CD8-positive, alpha-beta memory T cell (primary cell): ENCODE data around the gene PIK3CD. TPM values are rescaled to one million over a fixed set of nuclear protein-coding genes. Genes with fewer than 3 reads are reported as not detected.

Experiments
- CTCF ChIA-PET: fragments of 350-600 bp; sonication (Branson Sonifier 250); formaldehyde crosslinking; loops from one replicate; lab custom pipeline; 2021; ENCODE audit warnings: antibody characterized with exemption; lab: Charles Lee
- POLR2A ChIA-PET: fragments of 350-600 bp; sonication (Branson Sonifier 250); formaldehyde crosslinking; loops from one replicate; lab custom pipeline; 2021; ENCODE audit warnings: antibody characterized with exemption; lab: Charles Lee
- DNase-seq, 5 donors: peaks; one replicate each; pipeline versions ENCODE4 v3.0.0 to v3.0.0-alpha.2; 2020 to 2022; ENCODE audit warnings: mixed read lengths in 1 of 5
- H3K27ac ChIP-seq: one replicate; pipeline ENCODE4 v1.7.0; 2013; ENCODE audit warnings: low read depth, mild to moderate bottlenecking, low read length, moderate library complexity
- H3K27me3 ChIP-seq: 2 replicates; pipeline ENCODE4 v1.7.0; 2013; ENCODE audit warnings: low read length, mild to moderate bottlenecking; ENCODE audit not compliant: insufficient read depth, poor library complexity, severe bottlenecking
- H3K36me3 ChIP-seq: 2 replicates; pipeline ENCODE4 v1.7.0; 2013; ENCODE audit warnings: mild to moderate bottlenecking, low read length, moderate library complexity; ENCODE audit not compliant: insufficient read depth
- H3K4me1 ChIP-seq: 2 replicates; pipeline ENCODE4 v1.7.0; 2013; ENCODE audit warnings: mild to moderate bottlenecking, low read length, moderate library complexity; ENCODE audit not compliant: insufficient read depth
- H3K4me3 ChIP-seq: 2 replicates; pipeline ENCODE4 v1.7.0; 2013; ENCODE audit warnings: mild to moderate bottlenecking, low read length
- H3K9me3 ChIP-seq: 2 replicates; pipeline ENCODE4 v1.7.0; 2013; ENCODE audit warnings: mild to moderate bottlenecking, low read length
- H3K27ac Mint-ChIP-seq, 8 donors: one replicate each; pipeline ENCODE4 v1.8.0; 2020 to 2021; ENCODE audit warnings: mixed read lengths in 8 of 8, mild to moderate bottlenecking in 6 of 8, inconsistent platforms in 3 of 8, moderate library complexity in 3 of 8
- H3K27me3 Mint-ChIP-seq, 2 donors: one replicate each; pipeline ENCODE4 v1.8.0; 2020 to 2021; ENCODE audit warnings: mixed read lengths in 2 of 2, mild to moderate bottlenecking in 1 of 2, moderate library complexity in 1 of 2
- H3K36me3 Mint-ChIP-seq, 3 donors: one replicate each; pipeline ENCODE4 v1.8.0; 2020 to 2021; ENCODE audit warnings: mixed read lengths in 3 of 3, inconsistent platforms in 1 of 3, mild to moderate bottlenecking in 1 of 3
- H3K4me1 Mint-ChIP-seq, 3 donors: one replicate each; pipeline ENCODE4 v1.8.0; 2020 to 2021; ENCODE audit warnings: mixed read lengths in 3 of 3, inconsistent platforms in 1 of 3, mild to moderate bottlenecking in 1 of 3
- H3K4me3 Mint-ChIP-seq, 7 donors: one replicate each; pipeline ENCODE4 v1.8.0; 2020 to 2021; ENCODE audit warnings: mixed read lengths in 7 of 7, mild to moderate bottlenecking in 6 of 7, moderate library complexity in 4 of 7, inconsistent platforms in 2 of 7
- H3K9me3 Mint-ChIP-seq, 5 donors: one replicate each; pipeline ENCODE4 v1.8.0; 2020 to 2022; ENCODE audit warnings: mixed read lengths in 5 of 5, mild to moderate bottlenecking in 3 of 5, moderate library complexity in 2 of 5, inconsistent platforms in 1 of 5
- polyA plus RNA-seq: library from polyadenylated mRNA; unstranded; fragments of 300-500 nt; fragmentation: Illumina TruSeq; gene quantifications from one replicate; pipeline ENCODE4 v1.2.3, GENCODE V29; 2021
- total RNA-seq, 2 experiments: library from RNA; stranded (reverse); gene quantifications; one replicate each; pipeline ENCODE4 v1.2.3, GENCODE V29; 2021

Gene PIK3CD
- total and polyA plus RNA-seq, 3 experiments from 2014 or later = 109 to 165 (median 157) TPM

GRCh38 chr1:9658199-9658598, 6.7 kb downstream of the PIK3CD start:
- Mint-ChIP-seq H3K4me3 (peak overlapping the region; percentile 54 to 80 (median 71)), H3K27ac (peak overlapping the region; percentile 78 to 97 (median 90)), H3K36me3 (peaks cover 0 to 44% (median 11%) of the 10 kb centered on the region in 3 donors), H3K9me3 (no peaks in the 10 kb centered on the region), H3K27me3 (no peaks in the 10 kb centered on the region), H3K4me1 (peaks cover 74 to 92% (median 83%) of the 10 kb centered on the region in 3 donors)
- ChIA-PET POLR2A (interaction anchor here (0.6 to 1.2 kb wide), 7 partner anchors 9 to 70 kb away, joined by 3 to 18 read pairs (median 4); no protein-coding TSS in a partner anchor), CTCF (interaction anchor here (0.7 to 1.3 kb wide), 4 partner anchors 10 to 31 kb away, joined by 3 to 4 read pairs (median 4); no protein-coding TSS in a partner anchor)
- DNase-seq = peak in 1 of 5 donors; percentile 38
- Histone ChIP-seq H3K4me3 (peak overlapping the region; percentile 18), H3K27me3 (no peaks in the 10 kb centered on the region), H3K27ac (peak overlapping the region; percentile 60), H3K9me3 (no peaks in the 10 kb centered on the region), H3K4me1 (peaks cover 66% of the 10 kb centered on the region), H3K36me3 (peaks cover 5% of the 10 kb centered on the region)

- Histone ChIP-seq H3K4me1 (peaks cover 61% of the 10 kb centered on the region), H3K9me3 (no peaks in the 10 kb centered on the region), H3K27me3 (no peaks in the 10 kb centered on the region), H3K27ac (no peak overlapping the region), H3K4me3 (no peak overlapping the region), H3K36me3 (peaks cover 6% of the 10 kb centered on the region)
- no peaks in the 10 kb centered on the region for H3K27me3 Mint-ChIP-seq
- DNase-seq = no peak
- H3K36me3 Mint-ChIP-seq = peaks cover 0 to 40% (median 11%) of the 10 kb centered on the region in 3 donors
- POLR2A ChIA-PET = interaction anchor here (0.9 kb wide), 1 partner anchor 39 kb away, joined by 3 read pairs; no protein-coding TSS in a partner anchor
- H3K27ac Mint-ChIP-seq = peak overlapping the region; percentile 35 to 93 (median 77)
- H3K4me1 Mint-ChIP-seq = peaks cover 67 to 87% (median 80%) of the 10 kb centered on the region in 3 donors
- CTCF ChIA-PET = interaction anchor here (1.3 to 1.6 kb wide), 2 partner anchors 33 to 58 kb away, joined by 3 to 6 read pairs; no protein-coding TSS in a partner anchor
- H3K4me3 Mint-ChIP-seq = peak overlapping the region in 6 of 7 donors; percentile 4 to 64 (median 52)
- no peaks in the 10 kb centered on the region for H3K9me3 Mint-ChIP-seq
Measured at GRCh38 chr1:9659328-9659727, 7.8 kb downstream of the PIK3CD start.

- peaks cover 11% of the 10 kb centered on the region for H3K36me3 ChIP-seq
- no peak for DNase-seq
- Mint-ChIP-seq H3K36me3 (peaks cover 0 to 59% (median 15%) of the 10 kb centered on the region in 3 donors), H3K27me3 (no peaks in the 10 kb centered on the region), H3K4me1 (peaks cover 47 to 75% (median 63%) of the 10 kb centered on the region in 3 donors), H3K27ac (peak overlapping the region in 3 of 8 donors; percentile 66 to 85 (median 67)), H3K4me3 (peak overlapping the region in 1 of 7 donors; percentile 22), H3K9me3 (no peaks in the 10 kb centered on the region)
- CTCF ChIA-PET = interaction anchor here (1.8 to 5.9 kb wide), 2 partner anchors 10 to 25 kb away, joined by 5 to 35 read pairs; partner anchors contain the start of gene PIK3CD
- H3K27me3 ChIP-seq = no peaks in the 10 kb centered on the region
- POLR2A ChIA-PET = no interaction called here
- no peak overlapping the region for H3K4me3 ChIP-seq
- no peaks in the 10 kb centered on the region for H3K9me3 ChIP-seq
- H3K4me1 ChIP-seq = peaks cover 34% of the 10 kb centered on the region
- H3K27ac ChIP-seq = no peak overlapping the region
Measured at GRCh38 chr1:9663257-9663656, 11.7 kb downstream of the PIK3CD start.

GRCh38 chr1:9665193-9665592, 13.7 kb downstream of the PIK3CD start:
- Mint-ChIP-seq H3K36me3 (peaks cover 0 to 65% (median 15%) of the 10 kb centered on the region in 3 donors), H3K9me3 (no peaks in the 10 kb centered on the region), H3K27me3 (no peaks in the 10 kb centered on the region), H3K4me3 (peak overlapping the region in 1 of 7 donors; percentile 34), H3K27ac (peak overlapping the region; percentile 39 to 85 (median 68)), H3K4me1 (peaks cover 46 to 74% (median 61%) of the 10 kb centered on the region in 3 donors)
- Histone ChIP-seq H3K27me3 (no peaks in the 10 kb centered on the region), H3K4me3 (no peak overlapping the region), H3K9me3 (no peaks in the 10 kb centered on the region), H3K36me3 (peaks cover 11% of the 10 kb centered on the region), H3K27ac (no peak overlapping the region), H3K4me1 (peaks cover 33% of the 10 kb centered on the region)
- ChIA-PET CTCF (interaction anchor here (1.2 to 5.9 kb wide), 3 partner anchors 12 to 46 kb away, joined by 3 to 35 read pairs (median 16); partner anchors contain the start of gene PIK3CD), POLR2A (interaction anchor here (0.7 to 2.0 kb wide), 3 partner anchors 9 to 751 kb away, joined by 3 to 10 read pairs (median 7); no protein-coding TSS in a partner anchor)
- no peak for DNase-seq

GRCh38 chr1:9668080-9668479, 16.5 kb downstream of the PIK3CD start:
- H3K9me3 ChIP-seq = no peaks in the 10 kb centered on the region
- H3K27ac ChIP-seq = no peak overlapping the region
- no peaks in the 10 kb centered on the region for H3K27me3 ChIP-seq
- Mint-ChIP-seq H3K4me1 (peaks cover 54 to 79% (median 71%) of the 10 kb centered on the region in 3 donors), H3K27me3 (no peaks in the 10 kb centered on the region), H3K9me3 (no peaks in the 10 kb centered on the region), H3K4me3 (peak overlapping the region in 4 of 7 donors; percentile 4 to 72 (median 27)), H3K27ac (peak overlapping the region in 7 of 8 donors; percentile 13 to 88 (median 54)), H3K36me3 (peaks cover 0 to 68% (median 13%) of the 10 kb centered on the region in 3 donors)
- H3K36me3 ChIP-seq = peaks cover 11% of the 10 kb centered on the region
- DNase-seq = no peak
- H3K4me3 ChIP-seq = no peak overlapping the region
- ChIA-PET CTCF (interaction anchor here (0.7 to 5.9 kb wide), 4 partner anchors 10 to 41 kb away, joined by 3 to 35 read pairs (median 8); partner anchors contain the start of gene PIK3CD), POLR2A (interaction anchor here (0.7 to 1.1 kb wide), 3 partner anchors 13 to 14 kb away, joined by 4 to 9 read pairs (median 5); no protein-coding TSS in a partner anchor)
- peaks cover 43% of the 10 kb centered on the region for H3K4me1 ChIP-seq

GRCh38 chr1:9670085-9670484, 18.6 kb downstream of the PIK3CD start:
- Mint-ChIP-seq H3K9me3 (no peaks in the 10 kb centered on the region), H3K36me3 (peaks cover 3 to 68% (median 17%) of the 10 kb centered on the region in 3 donors), H3K27ac (peak overlapping the region; percentile 34 to 90 (median 77)), H3K4me1 (peaks cover 59 to 79% (median 68%) of the 10 kb centered on the region in 3 donors), H3K27me3 (peaks cover 0 to 2% of the 10 kb centered on the region in 2 donors), H3K4me3 (peak overlapping the region in 5 of 7 donors; percentile 1 to 56 (median 21))
- ChIA-PET CTCF (no interaction called here), POLR2A (interaction anchor here (0.6 to 0.7 kb wide), 2 partner anchors 18 to 86 kb away, joined by 4 to 6 read pairs; no protein-coding TSS in a partner anchor)
- Histone ChIP-seq H3K9me3 (no peaks in the 10 kb centered on the region), H3K27ac (no peak overlapping the region), H3K4me1 (peaks cover 45% of the 10 kb centered on the region), H3K36me3 (peaks cover 16% of the 10 kb centered on the region), H3K27me3 (no peaks in the 10 kb centered on the region), H3K4me3 (no peak overlapping the region)
- DNase-seq = no peak

GRCh38 chr1:9671377-9672140, 20.0 kb downstream of the PIK3CD start:
- H3K4me3 ChIP-seq = no peak overlapping the region
- peak overlapping the region in 3 of 7 donors; percentile 4 to 48 (median 28) for H3K4me3 Mint-ChIP-seq
- peaks cover 3 to 70% (median 17%) of the 10 kb centered on the region in 3 donors for H3K36me3 Mint-ChIP-seq
- CTCF ChIA-PET = interaction anchor here (0.6 to 2.4 kb wide), 2 partner anchors 13 to 44 kb away, joined by 4 to 11 read pairs; no protein-coding TSS in a partner anchor
- no peaks in the 10 kb centered on the region for H3K9me3 Mint-ChIP-seq
- POLR2A ChIA-PET = interaction anchor here (0.6 to 1.4 kb wide), 2 partner anchors 19 to 100 kb away, joined by 3 read pairs; no protein-coding TSS in a partner anchor
- no peaks in the 10 kb centered on the region for H3K9me3 ChIP-seq
- no peak overlapping the region for H3K27ac ChIP-seq
- DNase-seq = no peak
- H3K36me3 ChIP-seq = peaks cover 16% of the 10 kb centered on the region
- H3K4me1 Mint-ChIP-seq = peaks cover 58 to 83% (median 67%) of the 10 kb centered on the region in 3 donors
- H3K27ac Mint-ChIP-seq = peak overlapping the region in 6 of 8 donors; percentile 30 to 85 (median 79)
- peaks cover 55% of the 10 kb centered on the region for H3K4me1 ChIP-seq
- H3K27me3 Mint-ChIP-seq = peaks cover 0 to 2% of the 10 kb centered on the region in 2 donors
- H3K27me3 ChIP-seq = no peaks in the 10 kb centered on the region
